H9 (cell line): ENCODE data around the gene NHP2. TPM values are rescaled to one million over a fixed set of nuclear protein-coding genes. Genes with fewer than 3 reads are reported as not detected.

Experiments used
- DNase-seq: peaks from one replicate; pipeline ENCODE4 v3.0.0-alpha.2; 2017
- H2AFZ ChIP-seq: one replicate; pipeline ENCODE4 v1.6.1; 2013; ENCODE audit warnings: mild to moderate bottlenecking, low read length, control low read depth, moderate library complexity
- H2AK5ac ChIP-seq: 2 replicates; pipeline ENCODE4 v1.6.1; 2013; ENCODE audit warnings: low read length, control low read depth, mixed read lengths; ENCODE audit not compliant: insufficient read length
- H2BK120ac ChIP-seq: one replicate; pipeline ENCODE4 v1.6.1; 2013; ENCODE audit warnings: low read depth, mild to moderate bottlenecking, low read length, control low read depth, inconsistent platforms; ENCODE audit not compliant: poor library complexity, severe bottlenecking
- H2BK12ac ChIP-seq: 2 replicates; pipeline ENCODE4 v1.6.1; 2013; ENCODE audit warnings: low read length, control low read depth, mixed read lengths, low read depth; ENCODE audit not compliant: insufficient read length
- H2BK15ac ChIP-seq: 2 replicates; pipeline ENCODE4 v1.6.1; 2013; ENCODE audit warnings: low read depth, low read length, control low read depth
- H2BK20ac ChIP-seq: one replicate; pipeline ENCODE4 v1.6.1; 2013; ENCODE audit warnings: low read depth, mild to moderate bottlenecking, low read length, control low read depth, inconsistent platforms; ENCODE audit not compliant: poor library complexity, severe bottlenecking
- H2BK5ac ChIP-seq: 2 replicates; pipeline ENCODE4 v1.6.1; 2013; ENCODE audit warnings: low read length, control low read depth, mixed read lengths; ENCODE audit not compliant: insufficient read length
- H3K14ac ChIP-seq: 2 replicates; pipeline ENCODE4 v1.6.1; 2013; ENCODE audit warnings: low read length, control low read depth; ENCODE audit not compliant: insufficient read depth
- H3K18ac ChIP-seq: 2 replicates; pipeline ENCODE4 v1.6.1; 2013; ENCODE audit warnings: low read depth, mild to moderate bottlenecking, mixed read lengths, low read length, control low read depth; ENCODE audit not compliant: insufficient read length
- H3K23ac ChIP-seq: 2 replicates; pipeline ENCODE4 v1.6.1; 2013; ENCODE audit warnings: low read length, control low read depth, mixed read lengths, low read depth; ENCODE audit not compliant: insufficient read length
- H3K23me2 ChIP-seq: 2 replicates; pipeline ENCODE4 v1.6.1; 2013; ENCODE audit warnings: low read depth, mild to moderate bottlenecking, mixed read lengths, low read length, control low read depth; ENCODE audit not compliant: insufficient read length, poor library complexity, severe bottlenecking
- H3K27ac ChIP-seq: 2 replicates; pipeline ENCODE4 v1.5.1; 2013; ENCODE audit warnings: low read length, control low read depth, mixed read lengths, low read depth; ENCODE audit not compliant: insufficient read length
- H3K27me3 ChIP-seq: 2 replicates; pipeline ENCODE4 v1.6.1; 2013; ENCODE audit warnings: low read length, control low read depth, inconsistent platforms; ENCODE audit not compliant: insufficient read depth
- H3K4ac ChIP-seq: 2 replicates; pipeline ENCODE4 v1.6.1; 2013; ENCODE audit warnings: low read depth, mild to moderate bottlenecking, control low read depth, inconsistent platforms, low read length, moderate library complexity
- H3K4me1 ChIP-seq: 2 replicates; pipeline ENCODE4 v1.6.1; 2013; ENCODE audit warnings: low read length, control low read depth, inconsistent platforms; ENCODE audit not compliant: insufficient read depth
- H3K4me2 ChIP-seq: 2 replicates; pipeline ENCODE4 v1.6.1; 2013; ENCODE audit warnings: low read length, control low read depth, mixed read lengths; ENCODE audit not compliant: insufficient read length, insufficient read depth
- H3K56ac ChIP-seq: 2 replicates; pipeline ENCODE4 v1.6.1; 2013; ENCODE audit warnings: low read depth, mild to moderate bottlenecking, mixed read lengths, low read length, control low read depth; ENCODE audit not compliant: insufficient read length
- H3K79me1 ChIP-seq: 2 replicates; pipeline ENCODE4 v1.6.1; 2013; ENCODE audit warnings: low read depth, mild to moderate bottlenecking, moderate library complexity, low read length, control low read depth, inconsistent platforms; ENCODE audit not compliant: insufficient read depth, poor library complexity, severe bottlenecking
- H3K79me2 ChIP-seq: 2 replicates; pipeline ENCODE4 v1.6.1; 2013; ENCODE audit warnings: low read length, control low read depth, inconsistent platforms; ENCODE audit not compliant: insufficient read depth
- H3K9ac ChIP-seq: 2 replicates; pipeline ENCODE4 v1.6.1; 2013; ENCODE audit warnings: low read length, control low read depth, mixed read lengths; ENCODE audit not compliant: insufficient read length; ENCODE audit errors: extremely low read depth
- H3K9me3 ChIP-seq: one replicate; pipeline ENCODE4 v1.6.1; 2013; ENCODE audit warnings: low read depth, low read length, inconsistent platforms; ENCODE audit not compliant: control insufficient read depth
- H3T11ph ChIP-seq: one replicate; pipeline ENCODE4 v1.6.1; 2013; ENCODE audit warnings: mild to moderate bottlenecking, low read length, control low read depth, inconsistent platforms
- H4K20me1 ChIP-seq: one replicate; pipeline ENCODE4 v1.6.1; 2013; ENCODE audit not compliant: control insufficient read depth, insufficient read length, insufficient read depth
- H4K5ac ChIP-seq: 2 replicates; pipeline ENCODE4 v1.6.1; 2013; ENCODE audit warnings: low read depth, mild to moderate bottlenecking, mixed read lengths, low read length, control low read depth; ENCODE audit not compliant: insufficient read length
- H4K8ac ChIP-seq: replicated peaks from 2 replicates; pipeline ENCODE4 v1.6.1; 2013; ENCODE audit warnings: low read length, control low read depth, mixed read lengths, low read depth; ENCODE audit not compliant: insufficient read length
- H4K91ac ChIP-seq: 2 replicates; pipeline ENCODE4 v1.6.1; 2013; ENCODE audit warnings: low read depth, mild to moderate bottlenecking, moderate library complexity, mixed read lengths, low read length, control low read depth; ENCODE audit not compliant: insufficient read length
- H3K27ac Mint-ChIP-seq, 3 experiments: 2 replicates in 2 of 3; 3 replicates in 1 of 3; pipeline ENCODE4 v1.8.0; 2020 to 2021; ENCODE audit warnings: mixed read lengths in 3 of 3, mild to moderate bottlenecking in 1 of 3, moderate library complexity in 1 of 3
- H3K27me3 Mint-ChIP-seq: 2 replicates; pipeline ENCODE4 v1.8.0; 2021; ENCODE audit warnings: low read depth, mild to moderate bottlenecking, moderate library complexity, mixed read lengths
- H3K36me3 Mint-ChIP-seq, 3 experiments: 2 replicates in 2 of 3; 3 replicates in 1 of 3; pipeline ENCODE4 v1.8.0; 2020 to 2021; ENCODE audit warnings: low read depth in 3 of 3, mixed read lengths in 3 of 3; ENCODE audit not compliant: insufficient read depth in 1 of 3
- H3K4me1 Mint-ChIP-seq, 2 experiments: 2 replicates each; pipeline ENCODE4 v1.8.0; 2020; ENCODE audit warnings: mixed read lengths in 2 of 2
- H3K4me3 Mint-ChIP-seq, 2 experiments: 2 replicates in 1 of 2; 3 replicates in 1 of 2; pipeline ENCODE4 v1.8.0; 2020 to 2021; ENCODE audit warnings: mild to moderate bottlenecking in 2 of 2, mixed read lengths in 2 of 2, moderate library complexity in 1 of 2
- H3K9me3 Mint-ChIP-seq, 2 experiments: 2 replicates in 1 of 2; 3 replicates in 1 of 2; pipeline ENCODE4 v1.8.0; 2020; ENCODE audit warnings: mild to moderate bottlenecking in 2 of 2, mixed read lengths in 2 of 2, moderate library complexity in 1 of 2
- WGBS: extraction: QIAGEN DNeasy Blood & Tissue Kit; methylation state at CpG from one replicate; pipeline ENCODE4 v1.1.7; 2013; ENCODE audit warnings: missing lambda C conversion rate, low lambda C conversion rate, mixed read lengths; ENCODE audit not compliant: insufficient read length; ENCODE audit errors: extremely low coverage; 5-methylcytosine and 5-hydroxymethylcytosine counted together
- total RNA-seq: library from RNA; stranded (reverse); gene quantifications from 2 replicates; pipeline ENCODE4 v1.2.1, GENCODE V29; 2021
- TF ChIP-seq, protein P1 (sequence below): fragments of 200-600 bp; sonication (generic); conservative IDR thresholded peaks from 3 replicates; pipeline ENCODE4 v1.8.0; 2021; ENCODE audit warnings: antibody characterized with exemption, mild to moderate bottlenecking

NHP2 gene
- total RNA-seq, 1 experiment from 2014 or later, result 232 TPM

DNA sequence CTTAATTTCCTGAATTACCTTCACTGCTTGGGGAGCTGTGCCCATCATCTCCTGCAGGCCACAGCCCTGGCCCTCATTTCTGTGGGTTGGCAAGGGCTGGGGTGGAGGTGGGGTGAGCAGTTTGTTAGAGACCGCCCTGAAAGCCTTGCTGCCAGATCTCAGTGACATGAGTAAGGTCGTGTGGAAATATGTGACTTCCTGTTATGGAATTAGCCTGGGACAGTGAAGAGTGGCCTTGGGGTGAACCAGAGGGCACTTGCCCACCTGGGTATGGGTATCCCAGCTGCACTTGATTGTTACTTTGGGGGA is 48.2 kb upstream of the NHP2 start:
- Histone ChIP-seq H2BK5ac (no peak overlapping the region), H3K79me1 (peaks cover 5% of the 10 kb centered on the region), H3K4me1 (no peaks in the 10 kb centered on the region; the same call in 1 of the 2 replicates), H3T11ph (no peak overlapping the region), H3K56ac (no peak overlapping the region), H3K4me2 (no peak overlapping the region), H2BK15ac (no peak overlapping the region), H3K27me3 (no peaks in the 10 kb centered on the region), H3K27ac (no peak overlapping the region), H3K79me2 (peaks cover 18% of the 10 kb centered on the region), H4K91ac (no peak overlapping the region), H3K23ac (no peak overlapping the region), H2AFZ (no peak overlapping the region), H3K9ac (no peak overlapping the region), H4K5ac (no peak overlapping the region), H4K8ac (no peak overlapping the region), H3K18ac (no peak overlapping the region), H4K20me1 (peaks cover 2% of the 10 kb centered on the region), H2BK120ac (no peak overlapping the region), H3K9me3 (no peaks in the 10 kb centered on the region), H2BK20ac (no peak overlapping the region), H3K14ac (no peak overlapping the region), H3K23me2 (peaks cover 10% of the 10 kb centered on the region), H2BK12ac (no peak overlapping the region), H3K4ac (no peak overlapping the region), H2AK5ac (no peak overlapping the region)
- H3K4me1 Mint-ChIP-seq, result peaks cover 14 to 21% of the 10 kb centered on the region in 2 experiments
- TF ChIP-seq, protein P1, sequence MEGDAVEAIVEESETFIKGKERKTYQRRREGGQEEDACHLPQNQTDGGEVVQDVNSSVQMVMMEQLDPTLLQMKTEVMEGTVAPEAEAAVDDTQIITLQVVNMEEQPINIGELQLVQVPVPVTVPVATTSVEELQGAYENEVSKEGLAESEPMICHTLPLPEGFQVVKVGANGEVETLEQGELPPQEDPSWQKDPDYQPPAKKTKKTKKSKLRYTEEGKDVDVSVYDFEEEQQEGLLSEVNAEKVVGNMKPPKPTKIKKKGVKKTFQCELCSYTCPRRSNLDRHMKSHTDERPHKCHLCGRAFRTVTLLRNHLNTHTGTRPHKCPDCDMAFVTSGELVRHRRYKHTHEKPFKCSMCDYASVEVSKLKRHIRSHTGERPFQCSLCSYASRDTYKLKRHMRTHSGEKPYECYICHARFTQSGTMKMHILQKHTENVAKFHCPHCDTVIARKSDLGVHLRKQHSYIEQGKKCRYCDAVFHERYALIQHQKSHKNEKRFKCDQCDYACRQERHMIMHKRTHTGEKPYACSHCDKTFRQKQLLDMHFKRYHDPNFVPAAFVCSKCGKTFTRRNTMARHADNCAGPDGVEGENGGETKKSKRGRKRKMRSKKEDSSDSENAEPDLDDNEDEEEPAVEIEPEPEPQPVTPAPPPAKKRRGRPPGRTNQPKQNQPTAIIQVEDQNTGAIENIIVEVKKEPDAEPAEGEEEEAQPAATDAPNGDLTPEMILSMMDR, result no peak
- 0 out of 7 replicates have a peak overlapping the region, but pooled peaks of 1 of the 3 experiments have one; percentile 40 for H3K27ac Mint-ChIP-seq
- WGBS, result no CpG with 5 or more reads among the region's 2 CpGs
- peak overlapping the region in 1 of 2 experiments; percentile 16; a peak in 1 of 5 replicates for H3K4me3 Mint-ChIP-seq
- peaks cover 2 to 8% of the 10 kb centered on the region in 2 experiments; a peak in 4 of 5 replicates for H3K9me3 Mint-ChIP-seq
- H3K36me3 Mint-ChIP-seq, result peaks cover 16 to 19% (median 18%) of the 10 kb centered on the region in 3 experiments
- peak; percentile 18 for DNase-seq
- H3K27me3 Mint-ChIP-seq, result peaks cover 30% of the 10 kb centered on the region
